CD14-positive monocyte (primary cell): ENCODE results near the gene APOBEC3A. TPM values are rescaled to one million over a fixed set of nuclear protein-coding genes. Genes with fewer than 3 reads are reported as not detected.
A peak's percentile ranks its signal among the peaks of the same experiment; 100 is the strongest.

Source experiments
- DNase-seq, 3 donors: peaks; one replicate each; pipeline ENCODE4 v3.0.0-alpha.2; 2011 to 2022
- H2AFZ ChIP-seq: 2 replicates; pipeline ENCODE4 v1.6.0; 2012; ENCODE audit warnings: mild to moderate bottlenecking, low read depth, low read length, inconsistent platforms; ENCODE audit not compliant: insufficient read depth, poor library complexity, severe bottlenecking
- H3K27ac ChIP-seq, 2 donors: 1 replicate in 1 of 2; 2 replicates in 1 of 2; pipeline ENCODE4 v1.5.1; 2012 to 2013; ENCODE audit warnings: low read length in 2 of 2, control low read depth in 1 of 2, inconsistent platforms in 1 of 2, low read depth in 1 of 2, mild to moderate bottlenecking in 1 of 2
- H3K27me3 ChIP-seq, 2 donors: one replicate each; pipeline versions ENCODE4 v1.6.0 to v1.6.1; 2011 to 2013; ENCODE audit warnings: low read length in 2 of 2; ENCODE audit not compliant: control insufficient read depth in 2 of 2, insufficient read depth in 2 of 2
- H3K36me3 ChIP-seq, 2 donors: replicated peaks in 1 of 2; 1 replicate in 1 of 2; 2 replicates in 1 of 2; pipeline versions ENCODE4 v1.5.1 to v1.6.1; 2012 to 2013; ENCODE audit warnings: low read length in 2 of 2, control low read depth in 1 of 2, inconsistent platforms in 1 of 2, mild to moderate bottlenecking in 1 of 2; ENCODE audit not compliant: insufficient read depth in 2 of 2, control insufficient read depth in 1 of 2
- H3K4me1 ChIP-seq, 2 donors: 1 replicate in 1 of 2; 2 replicates in 1 of 2; pipeline versions ENCODE4 v1.5.1 to v1.6.1; 2012 to 2013; ENCODE audit warnings: low read length in 2 of 2, control low read depth in 1 of 2, inconsistent platforms in 1 of 2, mild to moderate bottlenecking in 1 of 2, moderate library complexity in 1 of 2; ENCODE audit not compliant: insufficient read depth in 2 of 2, control insufficient read depth in 1 of 2
- H3K4me2 ChIP-seq: replicated peaks from 2 replicates; pipeline ENCODE3; 2012; ENCODE audit warnings: low read length, moderate library complexity, mild to moderate bottlenecking; ENCODE audit not compliant: poor library complexity, severe bottlenecking; ENCODE audit errors: extremely low read depth
- H3K4me3 ChIP-seq, 3 experiments: fragments of 200-600 bp in 1 of 3; sonication (generic) in 1 of 3; replicated peaks in 1 of 3; 1 replicate in 2 of 3; 2 replicates in 1 of 3; pipeline ENCODE4 v1.5.1; 2011 to 2013; ENCODE audit warnings: low read length in 3 of 3, mild to moderate bottlenecking in 3 of 3, control low read depth in 2 of 3, low read depth in 2 of 3, inconsistent platforms in 1 of 3, moderate library complexity in 1 of 3
- H3K79me2 ChIP-seq: 2 replicates; pipeline ENCODE4 v1.6.0; 2012; ENCODE audit warnings: mild to moderate bottlenecking, control low read depth, inconsistent platforms, low read length, moderate library complexity; ENCODE audit not compliant: insufficient read depth
- H3K9ac ChIP-seq: 2 replicates; pipeline ENCODE4 v1.6.0; 2017; ENCODE audit warnings: low read length, mild to moderate bottlenecking; ENCODE audit not compliant: insufficient read depth, poor library complexity, severe bottlenecking
- H3K9me3 ChIP-seq, 2 donors: replicated peaks in 1 of 2; 1 replicate in 1 of 2; 2 replicates in 1 of 2; pipeline versions ENCODE4 v1.5.1 to v1.6.1; 2012 to 2013; ENCODE audit warnings: low read length in 2 of 2, control low read depth in 1 of 2; ENCODE audit not compliant: control insufficient read depth in 1 of 2, insufficient read depth in 1 of 2
- H4K20me1 ChIP-seq: 2 replicates; pipeline ENCODE4 v1.6.0; 2012; ENCODE audit warnings: mild to moderate bottlenecking, low read length, control low read depth, moderate library complexity; ENCODE audit not compliant: insufficient read depth
- H3K27ac Mint-ChIP-seq, 7 donors: one replicate each; pipeline ENCODE4 v1.8.0; 2020; ENCODE audit warnings: mild to moderate bottlenecking in 7 of 7, mixed read lengths in 7 of 7, moderate library complexity in 6 of 7, inconsistent platforms in 2 of 7
- H3K27me3 Mint-ChIP-seq, 3 donors: one replicate each; pipeline ENCODE4 v1.8.0; 2021 to 2022; ENCODE audit warnings: low read depth in 3 of 3, mild to moderate bottlenecking in 3 of 3, mixed read lengths in 3 of 3, moderate library complexity in 3 of 3, inconsistent platforms in 1 of 3
- H3K36me3 Mint-ChIP-seq, 2 donors: one replicate each; pipeline ENCODE4 v1.8.0; 2020; ENCODE audit warnings: mixed read lengths in 2 of 2, inconsistent platforms in 1 of 2, mild to moderate bottlenecking in 1 of 2
- H3K4me1 Mint-ChIP-seq: one replicate; pipeline ENCODE4 v1.8.0; 2020; ENCODE audit warnings: mild to moderate bottlenecking, mixed read lengths
- H3K4me3 Mint-ChIP-seq, 2 donors: one replicate each; pipeline ENCODE4 v1.8.0; 2020; ENCODE audit warnings: mild to moderate bottlenecking in 2 of 2, mixed read lengths in 2 of 2, moderate library complexity in 1 of 2
- H3K9me3 Mint-ChIP-seq, 7 donors: one replicate each; pipeline ENCODE4 v1.8.0; 2020 to 2022; ENCODE audit warnings: mixed read lengths in 7 of 7, mild to moderate bottlenecking in 6 of 7, moderate library complexity in 6 of 7, inconsistent platforms in 2 of 7
- WGBS: methylation state at CpG from one replicate; pipeline ENCODE4 v1.1.5; 2013; ENCODE audit warnings: missing lambda C conversion rate; ENCODE audit not compliant: insufficient coverage; 5-methylcytosine and 5-hydroxymethylcytosine counted together
- intact Hi-C, 2 donors: fragments of 100-400 bp; cut with micrococcal nuclease; formaldehyde crosslinking; loops; one replicate each; pipeline versions ENCODE4 v1.15.0 to v1.15.1; 2023
- polyA plus RNA-seq, 3 donors: library from polyadenylated mRNA; depleted of rRNA in 1 of 3; unstranded in 2 of 3; stranded (reverse) in 1 of 3; fragments of 300-500 nt in 2 of 3; fragments of >200 nt in 1 of 3; fragmentation: Illumina TruSeq in 2 of 3; gene quantifications; 1 replicate in 2 of 3; 2 replicates in 1 of 3; pipeline ENCODE4 v1.2.3, GENCODE V29; 2012 to 2021
- TF ChIP-seq, protein P1 (sequence below): fragments of 200-600 bp; IDR thresholded peaks from one replicate; pipeline ENCODE4 v1.8.0; 2022; ENCODE audit warnings: antibody characterized with exemption, mild to moderate bottlenecking

Gene APOBEC3A
- polyA plus RNA-seq, 3 donors: 233 to 845 (median 247) TPM

DNA sequence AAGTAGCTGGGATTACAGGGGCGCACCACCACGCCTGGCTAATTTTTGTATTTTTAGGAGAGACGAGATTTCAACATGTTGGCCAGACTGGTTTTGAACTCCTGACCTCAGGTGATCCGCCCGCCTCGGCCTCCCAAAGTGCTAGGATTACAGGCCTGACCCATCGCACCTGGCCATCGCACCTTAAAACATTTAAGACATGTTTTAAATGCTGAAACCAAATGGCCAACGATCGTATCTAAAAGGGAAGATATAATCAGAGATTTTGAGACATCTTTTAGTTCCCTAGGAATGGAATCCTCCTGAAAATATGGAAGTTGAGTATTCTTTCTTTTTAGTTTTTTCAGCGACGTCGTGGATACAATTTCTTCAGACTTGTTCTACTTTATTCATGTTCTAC is 21.8 kb upstream of the APOBEC3A start:
- intact Hi-C loops: loop anchor here in 1 of 2 donors (5.0 kb wide), 1 partner anchor 37 kb away; no protein-coding TSS in a partner anchor
- TF ChIP-seq, protein P1, sequence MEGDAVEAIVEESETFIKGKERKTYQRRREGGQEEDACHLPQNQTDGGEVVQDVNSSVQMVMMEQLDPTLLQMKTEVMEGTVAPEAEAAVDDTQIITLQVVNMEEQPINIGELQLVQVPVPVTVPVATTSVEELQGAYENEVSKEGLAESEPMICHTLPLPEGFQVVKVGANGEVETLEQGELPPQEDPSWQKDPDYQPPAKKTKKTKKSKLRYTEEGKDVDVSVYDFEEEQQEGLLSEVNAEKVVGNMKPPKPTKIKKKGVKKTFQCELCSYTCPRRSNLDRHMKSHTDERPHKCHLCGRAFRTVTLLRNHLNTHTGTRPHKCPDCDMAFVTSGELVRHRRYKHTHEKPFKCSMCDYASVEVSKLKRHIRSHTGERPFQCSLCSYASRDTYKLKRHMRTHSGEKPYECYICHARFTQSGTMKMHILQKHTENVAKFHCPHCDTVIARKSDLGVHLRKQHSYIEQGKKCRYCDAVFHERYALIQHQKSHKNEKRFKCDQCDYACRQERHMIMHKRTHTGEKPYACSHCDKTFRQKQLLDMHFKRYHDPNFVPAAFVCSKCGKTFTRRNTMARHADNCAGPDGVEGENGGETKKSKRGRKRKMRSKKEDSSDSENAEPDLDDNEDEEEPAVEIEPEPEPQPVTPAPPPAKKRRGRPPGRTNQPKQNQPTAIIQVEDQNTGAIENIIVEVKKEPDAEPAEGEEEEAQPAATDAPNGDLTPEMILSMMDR: no peak
- Histone ChIP-seq H3K4me3 (no peak overlapping the region), H4K20me1 (no peaks in the 10 kb centered on the region), H3K4me1 (peaks cover 11 to 15% of the 10 kb centered on the region in 2 donors), H3K4me2 (no peak overlapping the region), H2AFZ (no peak overlapping the region), H3K36me3 (no peaks in the 10 kb centered on the region), H3K79me2 (no peaks in the 10 kb centered on the region), H3K27ac (no peak overlapping the region), H3K9me3 (no peaks in the 10 kb centered on the region), H3K27me3 (peaks cover 0 to 15% of the 10 kb centered on the region in 2 donors), H3K9ac (no peak overlapping the region)
- Mint-ChIP-seq H3K27me3 (peaks cover 18 to 47% (median 39%) of the 10 kb centered on the region in 3 donors), H3K4me3 (no peak overlapping the region), H3K36me3 (no peaks in the 10 kb centered on the region), H3K27ac (peak overlapping the region in 1 of 7 donors; percentile 31), H3K4me1 (peaks cover 15% of the 10 kb centered on the region), H3K9me3 (peaks cover 0 to 7% (median 2%) of the 10 kb centered on the region in 7 donors)
- 95% methylated on average over 6 of the region's 13 CpGs for WGBS
- no peak for DNase-seq

- TF ChIP-seq, protein P1: no peak
- H4K20me1 ChIP-seq: no peaks in the 10 kb centered on the region
- H3K9ac ChIP-seq: no peak overlapping the region
- peak overlapping the region in 2 of 7 donors; percentile 56 to 76 for H3K27ac Mint-ChIP-seq
- no peaks in the 10 kb centered on the region for H3K36me3 ChIP-seq
- peaks cover 24% of the 10 kb centered on the region for H3K4me1 Mint-ChIP-seq
- no peak overlapping the region for H3K4me3 ChIP-seq
- H2AFZ ChIP-seq: peak overlapping the region; percentile 47
- H3K36me3 Mint-ChIP-seq: no peaks in the 10 kb centered on the region
- H3K79me2 ChIP-seq: no peaks in the 10 kb centered on the region
- DNase-seq: no peak
- WGBS: 91% methylated on average over 17 of the region's 17 CpGs
- peaks cover 16 to 44% (median 39%) of the 10 kb centered on the region in 3 donors for H3K27me3 Mint-ChIP-seq
- H3K4me2 ChIP-seq: no peak overlapping the region
- intact Hi-C loops: loop anchor here in 1 of 2 donors (5.0 kb wide), 1 partner anchor 36 kb away; no protein-coding TSS in a partner anchor
- H3K27me3 ChIP-seq: peaks cover 0 to 15% of the 10 kb centered on the region in 2 donors
- H3K9me3 Mint-ChIP-seq: peaks cover 0 to 7% (median 2%) of the 10 kb centered on the region in 7 donors
- H3K27ac ChIP-seq: no peak overlapping the region
- no peaks in the 10 kb centered on the region for H3K9me3 ChIP-seq
- peaks cover 20 to 24% of the 10 kb centered on the region in 2 donors for H3K4me1 ChIP-seq
- H3K4me3 Mint-ChIP-seq: no peak overlapping the region
These were observed 20.8 kb upstream of the APOBEC3A start for GRCh38 chr22:38936562-38936961.
